Sciatic nerve (tissue), 2 donors: ENCODE measurements around the gene APRT. TPM values are rescaled to one million over a fixed set of nuclear protein-coding genes. Genes with fewer than 3 reads are reported as not detected.
"Not testable (repeated sequence)": the region's sequence is repeated elsewhere in the genome, so short reads cannot be mapped to it uniquely, and the experiment has no call there.

ENCODE experiments used
- ATAC-seq: fragments of 200-7000 bp; cut with Tn5 transposase; one replicate; pipeline ENCODE4 v1.9.1; 2020; ENCODE audit warnings: mild to moderate bottlenecking, moderate library complexity
- DNase-seq: peaks from one replicate; pipeline ENCODE4 v3.0.0-alpha.2; 2020; ENCODE audit warnings: low spot score
- intact Hi-C: fragments of 100-400 bp; cut with DNase I; formaldehyde crosslinking; loops from one replicate; pipeline ENCODE4 v1.14.2; 2022
- total RNA-seq: library from RNA; stranded (reverse); fragmentation: NEBNext Ultra II Directional; extraction: Animal tissue kit (Norgen Biotek cat#: 25700); gene quantifications from one replicate; pipeline ENCODE4 v1.2.1, GENCODE V29; 2021
- donor health status: DM: no; HTN: no; CAD: no.
- donor health status: DM: no; HTN: no; CAD: no.

APRT gene
- total RNA-seq, 1 donor from 2014 or later = 46.0 TPM

DNA sequence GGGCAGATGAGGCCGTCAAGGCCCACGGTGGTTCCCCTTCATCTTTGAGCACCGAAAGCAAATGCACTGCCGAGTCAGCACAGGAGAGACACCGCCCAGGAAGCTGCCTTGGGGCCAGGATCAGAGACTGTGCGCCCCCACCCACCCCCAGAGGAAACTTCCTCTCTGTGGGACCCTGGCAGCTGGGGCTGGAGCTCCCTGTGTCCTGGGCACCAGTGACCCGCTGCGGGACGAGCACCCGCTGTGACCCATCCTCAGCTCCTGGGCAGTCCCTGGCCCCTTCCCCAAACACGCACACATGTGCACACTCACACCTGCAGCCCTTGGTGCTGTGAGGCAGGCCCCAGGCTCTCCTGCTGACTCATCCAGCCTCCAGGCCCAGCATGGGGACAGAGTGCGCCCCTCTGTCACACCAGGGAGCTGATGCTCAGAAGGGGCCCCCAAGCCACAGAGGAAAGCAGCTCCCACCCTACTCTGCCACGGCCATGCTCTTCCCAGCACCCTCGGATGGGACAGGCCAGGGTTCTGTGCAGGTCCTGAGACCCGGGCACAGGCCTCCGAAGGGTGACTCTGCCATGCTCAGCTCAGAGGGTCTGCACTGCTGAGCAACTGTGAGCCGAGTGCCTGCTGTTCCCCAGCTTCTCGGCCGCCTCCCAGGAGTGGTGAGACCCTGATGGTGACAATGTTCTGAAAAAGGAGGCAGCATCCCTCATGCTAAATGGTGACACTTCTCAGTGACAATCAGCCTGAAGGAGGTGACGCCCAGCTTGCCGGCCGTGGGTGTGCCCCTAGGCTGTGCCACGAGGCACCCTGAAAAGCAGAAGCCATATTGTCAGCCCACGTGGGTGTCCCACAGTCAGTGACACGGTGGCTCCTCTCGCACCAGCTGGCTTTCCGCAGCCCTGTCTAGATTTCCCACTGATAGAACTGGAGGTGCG lies 30.3 kb downstream of the APRT start:
- DNase-seq (no peak), ATAC-seq (no peak)
- intact Hi-C loops = no loop called here

DNA sequence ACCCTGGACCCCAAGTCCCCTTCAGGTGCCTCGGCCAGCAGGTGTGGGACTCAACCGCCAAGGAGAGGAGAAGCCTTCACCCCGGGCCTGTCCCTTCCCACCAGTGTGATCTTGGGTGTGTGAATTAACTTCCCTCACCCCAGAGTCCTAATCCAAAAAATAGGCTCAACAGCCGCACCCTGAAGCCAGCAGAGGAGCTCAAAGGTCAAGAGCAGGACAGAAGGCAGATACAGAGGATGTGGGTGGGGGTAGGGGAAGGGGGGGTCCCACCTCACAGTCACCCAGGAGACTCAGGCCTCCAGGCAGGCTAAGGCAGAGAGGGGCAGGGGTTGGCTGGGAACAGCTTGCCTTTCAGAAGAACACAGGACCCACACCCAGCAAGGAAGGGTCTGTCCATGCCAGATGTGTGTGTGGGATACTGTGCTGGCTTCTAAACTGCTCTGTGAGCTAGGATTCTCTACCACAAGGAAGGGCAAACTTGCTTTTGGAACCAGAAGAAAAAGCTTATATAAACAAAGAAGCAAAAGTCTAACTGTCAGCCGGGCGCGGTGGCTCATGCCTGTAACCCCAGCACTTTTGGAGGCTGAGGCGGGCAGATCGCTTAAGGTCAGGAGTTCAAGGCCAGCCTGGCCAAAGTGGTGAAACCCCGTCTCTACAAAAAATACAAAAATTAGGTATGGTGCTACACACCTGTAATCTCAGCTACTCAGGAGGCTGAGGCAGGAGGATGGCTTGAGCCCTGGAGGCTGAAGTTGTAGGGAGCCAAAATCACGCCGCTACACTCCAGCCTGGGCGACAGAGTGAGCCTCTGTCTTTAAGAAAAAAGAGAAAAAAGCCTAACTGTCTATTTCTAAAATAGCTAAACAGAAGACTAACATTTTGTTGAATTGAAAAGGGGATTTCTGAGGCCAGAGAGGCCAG lies 31.3 kb downstream of the APRT start:
- intact Hi-C loops = no loop called here
- no peak for ATAC-seq

DNA sequence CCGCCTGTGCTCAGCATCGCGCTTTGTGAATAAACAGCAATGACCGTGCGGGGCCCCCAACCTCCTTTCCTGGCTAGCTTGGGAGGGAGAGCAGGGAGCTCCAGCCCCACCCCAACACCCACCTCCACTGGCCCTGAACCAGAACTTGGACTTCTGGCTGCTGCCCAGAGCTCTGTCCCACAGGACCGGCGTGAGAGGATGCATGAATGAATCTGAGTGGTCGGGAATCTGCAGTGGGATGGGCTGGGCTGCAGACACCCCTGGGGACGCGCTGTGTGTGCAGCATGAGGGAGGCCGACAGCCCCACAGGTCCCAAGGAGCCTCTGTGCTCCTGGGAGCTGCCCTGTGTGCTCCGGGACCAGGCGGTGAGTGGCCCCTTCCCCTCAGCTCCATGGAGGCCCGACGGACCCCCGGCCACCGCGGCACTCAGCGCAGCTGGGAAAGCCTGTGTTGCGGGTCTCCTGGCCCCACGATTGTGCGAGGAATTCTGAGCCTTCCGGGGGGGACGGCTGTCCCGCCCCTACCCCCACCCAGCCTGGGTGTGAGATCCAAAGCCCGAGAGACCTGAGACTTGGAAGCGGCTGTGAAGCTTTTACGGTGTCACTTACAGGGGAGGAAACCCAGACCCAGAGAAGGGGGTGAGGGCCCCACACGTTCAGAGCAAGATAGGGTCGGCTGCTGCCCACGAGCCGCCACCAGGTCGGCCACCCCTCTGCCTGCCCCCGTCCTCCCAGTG lies 32.2 kb downstream of the APRT start:
- ATAC-seq = no peak
- intact Hi-C loops = no loop called here
- DNase-seq = no peak

More for the DNA sequence above, 31.3 kb downstream of the APRT start:
- DNase-seq = no peak

DNA sequence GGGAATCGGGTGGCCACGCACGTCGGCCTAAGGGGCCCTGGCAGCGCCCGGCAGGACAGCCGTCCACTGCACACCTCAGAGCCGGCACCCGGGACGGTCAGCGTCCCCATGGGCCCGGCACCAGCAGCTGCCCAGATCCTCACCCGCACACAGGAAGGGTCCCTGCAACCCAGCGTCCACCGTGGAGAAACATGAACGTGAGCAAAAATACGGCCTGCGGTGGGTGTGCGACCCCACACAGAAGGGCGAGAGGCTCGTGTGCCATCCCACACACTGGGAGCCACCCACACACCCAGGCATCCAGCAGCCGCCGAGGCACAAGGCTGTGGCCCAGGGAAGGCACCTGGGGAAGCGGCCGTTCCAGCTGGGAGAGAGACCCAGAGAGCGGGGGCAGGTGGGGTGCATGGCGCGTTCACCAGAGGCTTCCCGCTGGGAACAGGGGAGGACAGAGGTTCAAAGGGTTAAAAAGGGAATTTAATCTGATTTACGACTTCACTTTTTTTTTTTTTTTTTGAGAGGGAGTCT lies 33.1 kb downstream of the APRT start:
- DNase-seq = no peak
- intact Hi-C loops = no loop called here

DNA sequence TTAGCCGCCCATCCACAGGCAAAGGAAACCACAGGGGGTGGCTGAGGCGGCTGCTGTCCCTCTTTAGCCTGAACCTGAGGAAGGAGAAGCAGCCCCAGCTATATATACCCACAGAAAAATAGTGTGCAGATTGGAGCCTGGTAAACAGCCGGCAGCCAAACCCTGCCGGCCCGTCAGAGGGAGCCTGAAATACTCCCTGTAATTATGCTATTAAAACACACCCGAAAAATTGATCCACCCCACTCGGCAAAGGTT lies 33.5 kb downstream of the APRT start:
- no peak for DNase-seq
- intact Hi-C loops = no loop called here
- no peak for ATAC-seq

More for the DNA sequence above, 33.1 kb downstream of the APRT start:
- ATAC-seq = no peak

DNA sequence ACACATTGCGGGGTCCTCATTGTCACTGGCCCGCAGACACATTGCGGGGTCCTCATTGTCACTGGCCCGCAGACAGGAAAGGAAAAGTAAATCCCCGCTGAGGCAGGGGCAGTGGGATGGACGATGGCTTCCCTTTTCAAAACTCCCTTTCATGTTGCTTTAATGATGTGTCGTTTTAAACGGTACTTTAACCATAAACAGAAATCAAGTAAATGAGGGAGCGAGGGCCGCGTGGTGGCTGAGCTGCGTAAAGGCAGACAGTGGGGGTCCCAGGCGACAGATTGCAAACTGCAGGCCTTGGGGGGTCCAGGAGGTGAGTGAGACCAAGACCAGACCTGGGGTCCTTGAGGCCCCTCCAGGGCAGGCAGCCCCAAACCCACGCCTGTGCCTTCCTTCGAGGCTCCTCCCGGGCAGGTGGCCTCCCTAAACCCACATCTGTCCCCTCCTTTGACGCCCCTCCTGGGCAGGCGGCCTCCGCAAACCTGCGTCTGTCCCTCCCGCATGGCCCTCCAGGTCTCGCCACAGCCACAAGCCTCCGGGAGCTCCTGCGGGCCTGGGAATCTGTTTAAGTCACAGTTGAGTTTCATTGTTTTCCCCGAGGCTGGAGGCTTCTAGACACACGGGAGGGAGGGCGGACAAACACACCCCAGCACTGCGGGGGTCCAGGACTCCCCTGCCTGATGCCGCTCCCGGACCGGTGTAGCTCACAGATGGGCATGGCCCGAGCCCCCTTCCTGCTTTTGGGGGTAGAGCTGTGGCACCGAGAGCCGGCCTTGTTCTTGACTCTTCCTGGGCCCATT lies 34.1 kb downstream of the APRT start:
- DNase-seq (no peak), ATAC-seq (no peak)
- intact Hi-C loops = no loop called here

DNA sequence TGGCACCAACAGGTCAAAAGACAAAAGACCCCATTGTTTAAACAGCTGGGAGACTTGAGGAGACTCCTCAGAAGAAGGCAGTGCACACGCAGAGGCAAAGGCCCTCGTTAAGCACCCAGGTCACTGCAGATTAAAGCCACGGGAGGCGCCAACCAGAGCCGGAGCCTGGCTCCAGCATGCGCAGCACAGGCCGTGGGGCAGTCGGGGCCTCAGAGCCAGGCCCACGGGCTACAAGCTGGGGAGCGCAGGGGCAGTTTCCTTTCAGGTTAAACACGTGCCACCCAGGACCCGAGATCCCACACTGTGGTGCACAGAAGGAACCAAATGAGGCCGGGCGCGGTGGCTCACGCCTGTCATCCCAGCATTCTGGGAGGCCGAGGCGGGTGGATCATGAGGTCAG lies 35.9 kb downstream of the APRT start:
- DNase-seq (no peak), ATAC-seq (no peak)
- intact Hi-C loops = loop anchor here (1.0 kb wide), 1 partner anchor 129 kb away; no protein-coding TSS in a partner anchor

DNA sequence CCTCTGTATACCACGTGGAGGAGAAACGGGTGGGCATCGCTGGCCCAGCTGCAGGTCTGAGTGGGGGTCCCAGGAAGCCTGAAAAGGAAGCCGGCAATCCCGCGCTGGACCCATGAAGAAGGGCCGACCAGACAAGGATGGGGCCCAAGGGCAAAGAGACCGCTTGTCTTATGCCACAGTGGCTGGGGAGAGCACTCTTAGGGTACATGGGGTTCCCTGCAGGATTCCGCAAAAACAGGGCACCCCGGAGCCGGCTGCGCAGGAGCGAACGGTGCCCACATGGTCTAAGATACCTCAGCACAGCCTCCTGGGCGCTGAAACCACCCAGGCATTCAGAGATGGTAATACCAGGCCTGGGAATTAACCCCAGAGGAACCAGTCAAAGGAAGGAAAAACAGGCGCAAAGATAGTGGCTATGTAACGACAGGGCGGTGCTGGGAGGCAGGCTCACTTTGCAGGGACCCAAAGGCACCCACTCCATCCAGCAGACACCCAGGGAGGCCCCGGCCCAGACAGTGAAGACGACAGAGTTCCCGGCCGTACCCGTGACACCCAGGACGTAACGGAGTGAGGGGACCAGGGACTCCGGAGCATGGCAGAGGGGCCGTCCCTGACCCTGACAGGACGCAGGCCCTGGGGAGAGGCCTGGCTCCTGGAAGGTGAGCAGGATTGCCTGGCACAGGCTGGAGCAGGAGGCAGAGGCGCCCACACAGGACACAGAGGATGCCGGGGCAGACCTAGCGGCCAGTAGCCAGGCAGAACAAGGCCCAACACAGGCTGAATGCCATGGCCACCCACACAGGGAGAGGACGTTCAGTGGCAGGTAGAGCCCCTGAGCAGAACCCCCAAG lies 37.0 kb downstream of the APRT start:
- intact Hi-C loops = no loop called here

DNA sequence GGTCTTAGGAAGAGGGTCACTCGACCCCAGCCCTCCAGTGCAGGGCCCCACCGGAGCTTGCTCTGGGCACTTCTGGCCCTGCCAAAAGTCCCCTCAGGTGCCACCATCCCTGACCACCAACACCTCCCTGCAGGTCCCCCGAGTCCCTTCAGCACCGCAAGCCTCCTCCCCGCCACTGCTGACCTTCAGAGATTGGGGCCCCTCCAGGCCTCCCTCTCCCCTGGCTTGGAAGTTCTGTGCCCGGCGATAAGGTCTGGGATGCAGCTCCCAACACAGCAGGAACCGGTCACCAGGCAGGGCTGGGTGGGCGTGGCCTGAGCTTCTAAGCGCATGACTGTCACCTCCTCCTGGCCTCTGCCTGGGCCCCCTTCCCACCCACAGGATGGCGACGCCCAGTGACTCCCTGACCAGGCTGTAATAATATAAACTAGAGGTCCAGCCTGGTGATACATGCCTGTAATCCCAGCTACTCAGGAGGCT lies 37.9 kb downstream of the APRT start:
- ATAC-seq (peak; percentile 16), DNase-seq (no peak)
- intact Hi-C loops = no loop called here

More for the DNA sequence above, 37.0 kb downstream of the APRT start:
- DNase-seq = no peak
- no peak for ATAC-seq

DNA sequence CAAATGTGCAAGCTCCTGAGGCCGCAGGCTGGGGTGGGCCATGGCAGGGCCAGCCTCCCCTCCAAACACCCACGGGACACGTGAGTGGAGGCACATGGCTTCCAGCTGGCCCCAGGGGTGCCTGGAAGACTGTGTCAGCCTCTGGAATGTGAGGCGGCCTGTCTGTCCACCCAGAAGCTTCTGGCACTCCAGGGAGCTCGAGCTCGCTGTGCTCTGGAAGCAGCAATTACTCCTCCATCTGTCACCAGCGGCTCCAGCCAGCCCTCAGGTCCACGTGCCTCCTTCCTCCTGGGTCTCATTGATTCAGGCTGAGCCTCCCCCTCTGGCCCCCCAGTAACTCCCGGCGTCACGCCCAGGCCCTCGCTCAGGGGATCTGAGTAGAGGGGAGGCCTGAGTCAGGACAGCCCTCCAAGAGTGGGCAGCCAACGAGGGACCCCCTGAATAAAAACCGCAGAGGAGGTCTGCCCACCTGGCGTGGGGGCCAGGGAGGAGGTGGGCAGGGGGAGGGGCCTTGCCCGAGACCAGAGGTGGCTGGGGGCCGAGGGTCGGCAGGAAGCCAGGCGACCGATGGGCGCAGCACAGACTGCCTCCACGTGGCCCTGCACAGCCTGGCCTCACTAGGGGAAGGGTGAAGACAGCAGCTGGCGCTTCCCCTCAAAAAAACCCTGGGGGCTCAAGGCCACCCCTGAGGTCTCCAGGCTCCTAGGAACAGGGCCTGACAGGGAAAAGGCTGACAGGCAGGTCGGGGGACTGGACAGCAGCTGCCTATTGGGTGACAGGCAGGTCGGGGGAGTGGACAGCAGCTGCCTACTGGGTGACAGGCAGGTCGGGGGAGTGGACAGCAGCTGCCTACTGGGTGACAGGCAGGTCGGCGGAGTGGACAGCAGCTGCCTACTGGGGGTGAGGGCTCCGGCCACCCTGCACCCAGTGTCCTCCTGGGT lies 38.6 kb downstream of the APRT start:
- ATAC-seq = peak; percentile 49
- intact Hi-C loops = no loop called here
- peak; percentile 73 for DNase-seq

DNA sequence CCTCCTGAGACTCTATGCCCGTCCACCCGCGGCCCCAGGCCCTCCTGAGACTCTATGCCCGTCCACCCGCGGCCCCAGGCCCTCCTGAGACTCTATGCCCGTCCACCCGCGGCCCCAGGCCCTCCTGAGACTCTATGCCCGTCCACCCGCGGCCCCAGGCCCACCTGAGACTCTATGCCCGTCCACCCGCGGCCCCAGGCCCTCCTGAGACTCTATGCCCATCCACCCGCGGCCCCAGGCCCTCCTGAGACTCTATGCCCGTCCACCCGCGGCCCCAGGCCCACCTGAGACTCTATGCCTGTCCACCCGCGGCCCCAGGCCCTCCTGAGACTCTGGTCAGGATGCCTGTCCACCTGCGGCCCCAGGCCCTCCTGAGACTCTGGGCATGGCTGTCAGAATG lies 39.9 kb downstream of the APRT start:
- intact Hi-C loops, ATAC-seq, DNase-seq: not testable (repeated sequence)

DNA sequence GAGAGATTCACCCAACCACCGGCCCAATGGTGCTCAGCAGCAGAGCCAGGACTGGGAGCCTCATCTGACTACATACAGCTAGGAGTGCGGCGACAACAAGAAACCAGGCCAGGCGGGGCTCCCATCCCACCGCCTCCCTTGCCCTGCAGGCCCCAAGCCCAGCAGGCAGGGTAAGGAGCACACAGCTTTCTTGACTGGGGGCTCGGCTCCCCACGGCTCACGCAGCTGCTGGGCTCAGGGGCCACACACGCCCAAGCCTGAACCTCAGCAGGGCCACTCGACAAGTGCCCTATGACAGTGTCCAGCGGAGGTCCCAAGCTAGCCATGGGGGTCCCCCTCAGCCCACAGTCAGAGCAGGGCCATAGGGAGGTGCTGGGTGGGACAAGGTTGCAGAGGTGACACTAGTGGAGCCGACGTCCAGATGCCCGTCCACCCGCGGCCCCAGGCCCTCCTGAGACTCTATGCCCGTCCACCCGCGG lies 40.4 kb downstream of the APRT start:
- no peak for DNase-seq
- no peak for ATAC-seq
- intact Hi-C loops = no loop called here

DNA sequence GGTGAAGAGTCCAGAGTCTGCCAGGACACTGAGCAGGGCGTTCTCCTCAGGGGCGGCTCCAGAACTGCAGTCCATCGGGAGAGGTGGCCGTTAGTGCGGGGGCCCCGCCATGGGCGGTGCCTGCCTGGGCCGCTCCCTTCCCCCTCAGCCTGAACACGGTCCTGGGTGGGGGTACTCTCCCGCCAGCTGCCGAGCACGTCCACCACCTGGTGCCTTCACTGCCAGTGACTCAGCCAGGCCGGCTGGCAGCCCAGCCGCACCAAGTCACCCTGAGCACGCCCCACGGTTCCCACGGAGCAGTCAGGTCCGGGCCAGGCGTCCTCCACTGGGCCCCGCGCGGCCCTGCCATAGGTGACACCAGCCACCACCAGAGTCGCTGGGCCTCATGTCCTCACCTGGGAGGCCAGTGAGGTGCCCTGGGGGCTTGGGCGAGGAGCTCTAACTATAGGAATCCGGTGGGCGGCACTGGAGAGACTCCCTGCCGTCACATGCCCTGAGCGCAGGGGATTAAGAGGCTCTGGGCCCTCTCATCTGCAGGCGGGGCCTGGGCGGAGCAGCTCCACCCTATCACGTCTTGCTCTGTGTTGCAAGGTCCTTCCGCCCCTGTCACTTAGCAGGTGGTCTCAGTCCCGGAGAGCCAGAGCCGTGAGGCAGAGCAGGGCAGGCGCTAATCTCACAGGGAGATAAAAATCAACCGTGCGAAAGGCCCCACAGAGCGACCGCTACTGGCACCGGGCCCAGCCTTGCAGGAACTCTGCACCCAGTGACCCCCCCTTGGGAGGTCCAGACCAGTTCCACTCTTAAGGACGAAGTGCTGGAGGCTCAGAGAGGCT lies 41.1 kb downstream of the APRT start:
- DNase-seq (no peak), ATAC-seq (peak; percentile 1)
- intact Hi-C loops = no loop called here

DNA sequence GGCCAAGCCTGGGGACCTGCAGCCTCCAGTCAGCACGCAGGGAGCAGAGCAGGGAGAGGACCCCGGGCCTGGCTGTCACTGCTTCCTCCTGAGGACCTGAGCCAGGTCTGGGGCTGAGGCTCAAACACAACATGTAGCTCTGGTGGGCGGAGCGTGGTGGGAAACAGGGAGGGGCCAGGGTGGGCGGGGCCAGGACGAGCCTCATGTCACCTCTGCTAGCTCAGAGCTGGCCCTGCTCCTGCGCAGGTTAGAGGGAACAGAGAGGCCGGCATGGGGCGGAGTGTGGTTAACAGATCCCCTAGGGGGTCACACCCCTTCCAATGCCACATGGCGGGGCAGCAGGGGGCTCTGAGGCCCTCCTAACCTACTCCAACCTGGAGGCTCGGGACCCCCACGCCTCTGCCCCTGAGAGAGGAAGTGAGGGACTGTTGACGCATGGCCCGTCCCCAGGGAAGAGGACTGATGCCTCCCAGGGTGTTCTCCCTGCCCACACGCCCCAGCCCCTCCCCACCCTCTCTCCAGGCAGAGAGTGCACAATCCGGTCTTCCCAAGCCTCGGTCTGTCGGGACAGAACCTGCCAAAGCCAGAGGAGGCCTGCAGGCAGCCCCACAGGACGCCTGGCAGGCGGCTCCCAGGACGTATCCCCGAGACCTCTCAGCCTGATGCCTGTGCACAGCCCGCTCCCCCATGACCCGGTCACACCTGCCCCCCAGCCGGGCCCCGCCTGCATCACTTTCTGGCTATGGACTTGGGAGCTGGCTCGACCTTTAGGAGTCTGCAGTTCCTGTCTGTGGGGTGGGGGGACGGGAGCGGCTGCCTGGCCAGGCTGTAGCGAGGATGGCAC lies 41.9 kb downstream of the APRT start:
- DNase-seq (no peak), ATAC-seq (no peak)
- intact Hi-C loops = no loop called here
